NCI-H748 (cell line): Measurements from ENCODE around the gene GSG1L.

Experiments
- DNase-seq: peaks from one replicate; lab custom pipeline; 2025; ENCODE audit not compliant: unreplicated experiment; lab: John Stamatoyannopoulos, UW

GSG1L gene

DNA sequence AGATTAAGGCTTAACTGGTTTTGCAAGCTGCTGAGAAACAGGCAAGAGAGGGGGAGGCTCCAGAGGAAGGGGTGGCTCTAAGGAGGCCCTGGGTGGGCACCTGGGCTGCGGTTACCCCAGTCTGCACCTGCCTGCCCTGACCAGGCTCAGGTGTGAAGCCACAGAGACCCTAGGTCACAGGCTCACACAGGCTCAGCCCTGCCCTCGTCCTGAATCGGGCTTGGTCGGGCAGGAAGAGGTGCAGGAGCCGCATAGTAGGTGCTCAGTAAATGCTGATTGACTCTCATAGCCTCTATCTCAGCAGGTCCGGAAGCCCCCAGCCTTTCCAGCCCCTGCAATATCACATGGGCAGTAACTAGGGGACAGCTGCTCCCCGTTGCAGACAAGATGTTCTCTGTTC is 203.4 kb downstream of the GSG1L start:
- DNase-seq = no peak

- DNase-seq = no peak
These were observed 204.5 kb downstream of the GSG1L start for GRCh38 chr16:27859020-27859419.

DNA sequence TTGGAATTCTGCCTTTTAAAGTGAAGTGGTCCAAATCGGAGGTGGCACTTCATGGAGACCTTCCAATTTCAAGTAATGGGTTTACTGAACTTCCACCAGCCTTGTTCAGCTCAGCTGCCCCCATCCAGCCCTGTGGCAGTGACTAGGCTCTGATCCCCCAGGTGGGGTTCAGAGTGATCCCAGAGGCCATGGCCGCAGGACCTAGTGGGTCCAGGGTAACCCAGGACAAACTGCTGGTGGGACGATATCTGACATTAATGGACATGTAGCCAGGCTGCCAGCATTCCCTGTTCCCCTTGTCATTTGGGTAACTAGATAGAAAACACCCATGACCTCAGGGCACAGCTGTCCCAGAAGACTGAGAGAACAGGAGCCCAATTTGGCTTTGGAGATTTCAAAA is 209.9 kb downstream of the GSG1L start:
- DNase-seq = no peak

DNA sequence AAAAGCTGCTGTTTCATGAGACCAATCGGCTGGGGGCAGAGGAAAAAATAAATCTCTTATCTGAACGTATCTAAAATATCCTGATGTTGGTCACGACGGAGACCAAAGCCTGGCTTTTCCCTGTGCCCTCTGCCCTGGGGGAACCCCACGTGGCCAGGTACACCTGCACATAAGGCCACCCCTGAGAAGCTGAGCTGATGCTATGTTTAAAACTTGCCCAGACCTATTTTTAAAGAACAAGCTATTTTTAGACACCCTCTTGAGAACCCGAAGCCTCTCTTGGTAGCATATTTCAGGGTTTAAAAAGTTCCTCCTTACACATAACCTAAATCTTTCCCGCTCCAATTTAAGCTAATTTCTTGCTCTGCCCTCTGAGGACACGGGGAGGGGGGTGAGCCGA is 210.4 kb downstream of the GSG1L start:
- no peak for DNase-seq

- DNase-seq = no peak
These were observed 210.8 kb downstream of the GSG1L start for GRCh38 chr16:27852681-27853080.

- no peak for DNase-seq
These were observed 211.4 kb downstream of the GSG1L start for GRCh38 chr16:27852116-27852515.

DNA sequence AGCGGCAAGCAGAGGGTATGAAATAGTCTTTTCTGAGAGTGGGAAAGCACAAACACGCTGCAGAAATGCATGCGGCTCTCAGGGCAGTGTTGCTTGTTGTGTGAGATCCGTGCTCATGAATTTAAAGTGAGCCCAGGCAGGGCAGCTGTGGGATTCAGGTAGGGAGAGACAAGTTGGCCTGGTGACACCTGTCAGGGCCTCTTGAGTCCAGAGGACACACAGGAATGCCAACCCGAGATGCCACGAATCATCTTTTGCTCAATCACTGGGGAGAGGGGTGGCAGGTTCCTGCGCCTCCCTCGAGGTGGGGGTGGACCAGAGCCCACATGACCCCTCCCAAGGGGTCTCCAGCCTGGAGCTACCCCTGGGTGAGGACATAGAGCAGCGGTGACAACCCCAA is 211.9 kb downstream of the GSG1L start:
- DNase-seq = no peak

DNA sequence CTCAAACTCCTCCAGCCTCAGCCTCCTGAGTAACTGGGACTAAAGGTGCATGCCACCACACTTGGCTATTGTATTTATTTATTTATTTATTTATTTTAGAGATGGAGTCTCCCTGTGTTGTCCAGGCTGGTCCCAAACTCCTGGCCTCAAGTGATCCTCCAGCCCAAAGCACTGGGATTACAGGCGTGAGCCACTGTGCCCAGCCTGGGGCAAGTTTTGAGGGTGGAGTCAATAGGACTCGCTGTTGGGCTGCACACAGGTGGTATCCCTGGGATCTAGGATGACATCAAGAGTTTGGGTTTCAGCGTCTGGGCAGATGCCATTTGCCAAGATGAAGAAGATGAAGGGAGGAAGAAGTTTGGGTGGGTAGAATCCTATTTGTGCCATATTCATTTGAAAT is 213.9 kb downstream of the GSG1L start:
- DNase-seq = no peak

GRCh38 chr16:27847030-27847550 is 216.4 kb downstream of the GSG1L start:
- DNase-seq = no peak

DNA sequence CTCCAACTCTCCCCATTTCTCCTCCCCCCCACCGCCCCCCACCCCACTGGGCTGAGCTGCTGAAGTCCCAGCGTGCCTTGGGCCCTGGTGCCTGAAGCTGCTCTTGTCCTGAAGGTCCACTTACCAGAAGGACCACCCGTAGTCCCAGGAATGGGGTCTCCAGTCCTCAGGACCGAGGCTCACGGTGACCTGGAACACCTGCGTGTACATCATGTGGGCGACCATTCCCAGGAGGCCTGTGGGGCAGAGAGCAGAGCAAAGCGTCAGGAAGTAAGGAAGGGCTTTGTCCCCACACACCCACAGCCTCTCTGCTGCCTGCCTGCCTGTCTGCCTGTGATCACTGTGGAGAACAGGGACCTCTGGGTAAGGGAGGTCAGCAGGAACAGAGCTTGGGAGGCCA is 218.7 kb downstream of the GSG1L start:
- DNase-seq = no peak

- no peak for DNase-seq
These were observed 219.7 kb downstream of the GSG1L start for GRCh38 chr16:27843800-27844199.

DNA sequence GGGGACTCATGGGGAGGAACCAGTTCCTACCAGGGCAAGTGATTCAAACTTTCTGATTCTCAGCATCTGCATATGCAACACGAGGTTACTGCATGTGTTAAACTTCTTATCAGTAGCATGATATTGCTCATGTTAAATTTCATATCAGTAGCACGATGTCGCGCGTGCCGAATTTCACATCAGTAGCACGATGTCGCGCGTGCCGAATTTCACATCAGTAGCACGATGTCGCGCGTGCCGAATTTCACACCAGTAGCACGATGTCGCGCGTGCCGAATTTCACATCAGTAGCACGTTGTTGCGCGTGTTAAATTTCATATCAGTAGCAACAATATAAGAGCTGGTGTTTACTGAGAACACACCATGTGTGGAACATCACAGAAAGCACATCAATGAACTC is 221.6 kb downstream of the GSG1L start:
- no peak for DNase-seq

GRCh38 chr16:27841061-27841801 is 222.3 kb downstream of the GSG1L start:
- no peak for DNase-seq

- no peak for DNase-seq
These were observed 223.0 kb downstream of the GSG1L start for GRCh38 chr16:27840311-27841060.

GRCh38 chr16:27839419-27839818 is 224.1 kb downstream of the GSG1L start:
- no peak for DNase-seq

DNA sequence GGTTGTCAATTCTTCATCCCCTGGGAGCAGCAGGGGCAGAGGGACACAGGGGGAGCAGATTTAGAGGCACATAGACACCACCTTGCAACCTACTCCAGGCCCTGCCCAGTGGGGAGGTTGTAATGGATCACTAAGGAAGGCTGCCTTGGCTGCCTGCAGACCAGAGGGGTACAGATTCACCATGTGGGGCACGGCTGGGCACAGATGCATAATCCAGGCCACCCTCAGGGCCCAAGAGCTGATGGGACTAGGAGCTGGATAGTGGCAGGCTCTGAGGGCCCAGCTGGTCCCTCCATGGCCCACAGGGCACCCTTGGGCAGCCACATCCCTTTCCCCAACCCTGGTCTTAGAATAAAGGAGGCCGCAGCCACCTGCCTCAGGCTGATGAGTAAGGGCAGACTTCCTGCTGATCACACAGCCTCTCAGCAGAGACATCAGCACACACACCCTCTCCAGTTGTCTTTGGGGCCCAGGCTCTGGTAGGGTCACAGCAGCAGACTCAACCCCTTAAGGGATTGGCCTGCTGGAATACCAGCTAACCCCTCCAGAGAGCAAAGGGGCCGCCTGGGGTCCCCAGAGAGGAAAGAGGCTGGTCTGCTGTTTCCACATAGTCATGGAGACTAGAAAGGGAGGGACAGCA is 224.9 kb downstream of the GSG1L start:
- no peak for DNase-seq

DNA sequence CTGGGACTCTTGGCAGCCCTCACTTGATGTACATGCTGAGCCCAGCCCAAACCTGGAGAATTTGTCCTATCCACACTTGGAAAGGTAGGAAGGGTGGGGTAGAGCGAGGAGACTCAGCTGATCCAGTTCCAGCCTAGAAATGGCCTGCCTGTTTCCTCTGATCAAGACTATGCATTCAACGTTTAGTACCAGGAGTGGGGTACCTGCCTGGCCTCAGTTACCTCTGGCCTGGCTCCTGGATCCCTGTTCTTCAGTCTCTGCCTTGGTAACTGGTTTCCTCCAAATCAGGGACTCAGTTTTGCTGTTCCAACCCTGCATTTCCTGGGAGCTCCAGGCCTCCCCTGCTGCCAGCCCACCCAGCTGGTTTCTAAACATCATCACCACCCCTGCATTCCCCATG is 233.5 kb downstream of the GSG1L start:
- no peak for DNase-seq

- DNase-seq = no peak
These were observed 234.8 kb downstream of the GSG1L start for GRCh38 chr16:27828671-27829070.

DNA sequence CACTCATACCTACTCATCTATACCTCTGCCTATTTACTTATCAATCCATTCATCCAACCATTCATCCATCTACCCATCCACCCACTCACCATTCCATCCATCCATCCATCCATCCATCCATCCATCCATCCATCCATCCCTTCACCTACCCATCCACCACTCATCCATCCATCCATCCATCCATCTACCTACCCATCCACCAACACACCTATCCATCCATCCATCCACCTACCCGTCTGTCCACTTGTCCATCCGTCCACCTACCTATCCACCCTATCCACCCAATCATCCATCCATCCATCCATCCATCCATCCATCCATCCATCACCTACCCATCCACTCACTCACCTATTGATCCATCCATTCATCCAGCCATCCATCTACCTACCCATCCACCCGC is 235.7 kb downstream of the GSG1L start:
- DNase-seq = no peak

- DNase-seq = no peak
These were observed 236.6 kb downstream of the GSG1L start for GRCh38 chr16:27826893-27827289.

DNA sequence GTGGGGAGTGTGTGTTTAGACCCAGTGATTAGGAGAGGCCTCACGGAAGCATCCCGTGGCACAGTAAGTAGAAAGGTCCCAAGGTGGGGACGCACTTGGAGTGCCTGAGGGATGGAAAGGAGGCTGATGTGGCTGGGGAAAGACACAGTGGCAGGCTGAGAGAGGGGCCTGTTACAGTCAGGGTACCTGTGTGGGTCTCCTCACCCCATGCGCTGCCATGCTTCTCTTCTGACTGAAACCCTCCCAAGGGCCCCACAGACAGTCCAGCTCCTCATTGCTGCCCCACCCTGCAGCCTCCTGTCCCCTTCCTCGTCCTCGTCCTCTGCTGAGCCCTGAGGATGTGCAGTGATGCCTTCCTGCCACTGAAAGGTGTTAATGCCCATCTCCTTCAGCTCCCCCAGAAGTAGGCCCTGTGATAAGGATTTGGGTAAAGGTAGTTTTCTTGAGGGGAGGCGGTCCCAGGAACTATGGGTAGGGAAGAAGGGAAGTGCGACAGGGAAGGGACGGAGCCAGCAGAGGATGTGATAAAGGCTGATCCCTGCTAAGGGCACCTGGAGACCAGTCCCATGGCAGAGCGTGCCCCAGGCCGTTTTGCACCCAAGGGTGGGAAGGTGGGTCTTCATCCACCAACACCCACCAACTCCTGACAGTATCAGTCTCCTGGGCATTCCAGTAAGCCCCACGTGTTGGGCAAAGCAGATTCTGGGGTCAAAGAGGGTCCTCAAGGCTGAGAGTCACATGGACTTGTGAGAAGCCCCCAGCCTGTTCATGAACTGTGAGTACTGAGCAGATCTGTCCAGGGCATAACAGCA is 237.2 kb downstream of the GSG1L start:
- no peak for DNase-seq
